Epithelial cell of proximal tubule (primary cell): ENCODE measurements around the gene CXCL10. TPM values are rescaled to one million over a fixed set of nuclear protein-coding genes. Genes with fewer than 3 reads are reported as not detected.

ENCODE experiments used
- DNase-seq: peaks from one replicate; pipeline ENCODE4 v3.0.0-alpha.2; 2011; ENCODE audit warnings: low read depth
- H3K4me3 ChIP-seq: 2 replicates; pipeline ENCODE4 v1.5.1; 2011; ENCODE audit warnings: low read depth, mild to moderate bottlenecking, low read length
- CTCF ChIP-seq: conservative IDR thresholded peaks from 2 replicates; pipeline ENCODE4 v1.5.1; 2012; ENCODE audit warnings: low read depth, mild to moderate bottlenecking, low read length
- total RNA-seq: library from RNA; depleted of rRNA; stranded (reverse); fragments of >200 nt; gene quantifications from 2 replicates; pipeline ENCODE4 v1.2.3, GENCODE V29; 2015

Gene CXCL10
- total RNA-seq, 1 donor from 2014 or later = 0.29 TPM

GRCh38 chr4:76022031-76022430, 1.3 kb downstream of the CXCL10 start:
- H3K4me3 ChIP-seq = no peak overlapping the region
- DNase-seq = no peak

GRCh38 chr4:76017056-76017686, 6.1 kb downstream of the CXCL10 start:
- TF ChIP-seq CTCF = no peak
- H3K4me3 ChIP-seq = no peak overlapping the region
- DNase-seq = no peak

More at GRCh38 chr4:76022031-76022430, 1.3 kb downstream of the CXCL10 start:
- no peak for TF ChIP-seq CTCF

- TF ChIP-seq CTCF = no peak
- no peak overlapping the region for H3K4me3 ChIP-seq
- no peak for DNase-seq
These were observed 6.9 kb downstream of the CXCL10 start for GRCh38 chr4:76016393-76016792.

GRCh38 chr4:76013540-76013939, 9.8 kb downstream of the CXCL10 start:
- no peak for DNase-seq
- no peak for TF ChIP-seq CTCF
- no peak overlapping the region for H3K4me3 ChIP-seq

GRCh38 chr4:76012388-76012801, 10.9 kb downstream of the CXCL10 start:
- H3K4me3 ChIP-seq = no peak overlapping the region
- no peak for TF ChIP-seq CTCF
- DNase-seq = no peak

GRCh38 chr4:76011700-76012387, 11.5 kb downstream of the CXCL10 start:
- no peak overlapping the region for H3K4me3 ChIP-seq
- no peak for TF ChIP-seq CTCF
- no peak for DNase-seq

- DNase-seq = no peak
- no peak for TF ChIP-seq CTCF
- H3K4me3 ChIP-seq = no peak overlapping the region
These were observed 12.2 kb downstream of the CXCL10 start for GRCh38 chr4:76011018-76011670.
